ENCODE measurements around the gene PSMA2.

GRCh38 chr7:42914009-42914408 is 18.0 kb downstream of the PSMA2 start:
- TF ChIP-seq CTCF (IDR thresholded peaks at IDR 0.05) = no peak
- TF ChIP-seq POLR2A (IDR thresholded peaks at IDR 0.05) = no peak
